Measurements from ENCODE around the gene FBXL17. TPM values are rescaled to one million over a fixed set of nuclear protein-coding genes. Genes with fewer than 3 reads are reported as not detected.

Gene FBXL17
- total RNA-seq, 1 donor from 2014 or later = 11.1 TPM

- no peak for DNase-seq (ENCODE audit: extremely low spot score, unreplicated experiment)
- Mint-ChIP-seq H3K4me3 (no peak overlapping the region), H3K36me3 (peaks cover 3% of the 10 kb centered on the region), H3K27ac (no peak overlapping the region), H3K9me3 (no peaks in the 10 kb centered on the region), H3K4me1 (ENCODE audit: unreplicated experiment) (peaks cover 11% of the 10 kb centered on the region), H3K27me3 (no peaks in the 10 kb centered on the region)
- no peak for TF ChIP-seq CTCF (conservative IDR thresholded peaks at IDR 0.05)
Measured at GRCh38 chr5:108344103-108344822, 37.6 kb downstream of the FBXL17 start.

- no peaks in the 10 kb centered on the region for H3K9me3 Mint-ChIP-seq
- H3K27ac Mint-ChIP-seq = no peak overlapping the region
- peaks cover 11% of the 10 kb centered on the region for H3K4me1 Mint-ChIP-seq (ENCODE audit: unreplicated experiment)
- no peaks in the 10 kb centered on the region for H3K27me3 Mint-ChIP-seq
- H3K4me3 Mint-ChIP-seq = no peak overlapping the region
- no peak for TF ChIP-seq CTCF (conservative IDR thresholded peaks at IDR 0.05)
- DNase-seq (ENCODE audit: extremely low spot score, unreplicated experiment) = no peak
- peaks cover 3% of the 10 kb centered on the region for H3K36me3 Mint-ChIP-seq
Measured at GRCh38 chr5:108341866-108342265, 40.0 kb downstream of the FBXL17 start.

GRCh38 chr5:108340131-108340530 is 41.8 kb downstream of the FBXL17 start:
- TF ChIP-seq CTCF (conservative IDR thresholded peaks at IDR 0.05) = no peak
- H3K9me3 Mint-ChIP-seq = no peaks in the 10 kb centered on the region
- H3K27ac Mint-ChIP-seq = no peak overlapping the region
- H3K4me1 Mint-ChIP-seq (ENCODE audit: unreplicated experiment) = peaks cover 11% of the 10 kb centered on the region
- peaks cover 3% of the 10 kb centered on the region for H3K36me3 Mint-ChIP-seq
- no peak overlapping the region for H3K4me3 Mint-ChIP-seq
- no peak for DNase-seq (ENCODE audit: extremely low spot score, unreplicated experiment)
- H3K27me3 Mint-ChIP-seq = no peaks in the 10 kb centered on the region

GRCh38 chr5:108339220-108339619 is 42.7 kb downstream of the FBXL17 start:
- H3K27me3 Mint-ChIP-seq = no peaks in the 10 kb centered on the region

GRCh38 chr5:108334225-108334624 is 47.7 kb downstream of the FBXL17 start:
- no peak for TF ChIP-seq CTCF (conservative IDR thresholded peaks at IDR 0.05)
- Mint-ChIP-seq H3K4me3 (no peak overlapping the region), H3K36me3 (no peaks in the 10 kb centered on the region), H3K9me3 (no peaks in the 10 kb centered on the region), H3K4me1 (ENCODE audit: unreplicated experiment) (no peaks in the 10 kb centered on the region), H3K27ac (no peak overlapping the region), H3K27me3 (no peaks in the 10 kb centered on the region)
- DNase-seq (ENCODE audit: extremely low spot score, unreplicated experiment) = no peak

More at GRCh38 chr5:108339220-108339619, 42.7 kb downstream of the FBXL17 start:
- Mint-ChIP-seq H3K9me3 (no peaks in the 10 kb centered on the region), H3K36me3 (peaks cover 3% of the 10 kb centered on the region), H3K27ac (no peak overlapping the region), H3K4me3 (no peak overlapping the region), H3K4me1 (ENCODE audit: unreplicated experiment) (peaks cover 6% of the 10 kb centered on the region)
- TF ChIP-seq CTCF (conservative IDR thresholded peaks at IDR 0.05) = no peak
- no peak for DNase-seq (ENCODE audit: extremely low spot score, unreplicated experiment)
